H9 (cell line): ENCODE results near the gene S100A16. TPM values are rescaled to one million over a fixed set of nuclear protein-coding genes. Genes with fewer than 3 reads are reported as not detected.
"Not testable (repeated sequence)": the region's sequence is repeated elsewhere in the genome, so short reads cannot be mapped to it uniquely, and the experiment has no call there.

ENCODE experiments used
- DNase-seq: peaks from one replicate; pipeline ENCODE4 v3.0.0-alpha.2; 2017
- H2AFZ ChIP-seq: one replicate; pipeline ENCODE4 v1.6.1; 2013; ENCODE audit warnings: mild to moderate bottlenecking, low read length, control low read depth, moderate library complexity
- H2AK5ac ChIP-seq: 2 replicates; pipeline ENCODE4 v1.6.1; 2013; ENCODE audit warnings: low read length, control low read depth, mixed read lengths; ENCODE audit not compliant: insufficient read length
- H2BK120ac ChIP-seq: one replicate; pipeline ENCODE4 v1.6.1; 2013; ENCODE audit warnings: low read depth, mild to moderate bottlenecking, low read length, control low read depth, inconsistent platforms; ENCODE audit not compliant: poor library complexity, severe bottlenecking
- H2BK12ac ChIP-seq: 2 replicates; pipeline ENCODE4 v1.6.1; 2013; ENCODE audit warnings: low read length, control low read depth, mixed read lengths, low read depth; ENCODE audit not compliant: insufficient read length
- H2BK15ac ChIP-seq: 2 replicates; pipeline ENCODE4 v1.6.1; 2013; ENCODE audit warnings: low read depth, low read length, control low read depth
- H2BK20ac ChIP-seq: one replicate; pipeline ENCODE4 v1.6.1; 2013; ENCODE audit warnings: low read depth, mild to moderate bottlenecking, low read length, control low read depth, inconsistent platforms; ENCODE audit not compliant: poor library complexity, severe bottlenecking
- H2BK5ac ChIP-seq: 2 replicates; pipeline ENCODE4 v1.6.1; 2013; ENCODE audit warnings: low read length, control low read depth, mixed read lengths; ENCODE audit not compliant: insufficient read length
- H3K14ac ChIP-seq: 2 replicates; pipeline ENCODE4 v1.6.1; 2013; ENCODE audit warnings: low read length, control low read depth; ENCODE audit not compliant: insufficient read depth
- H3K18ac ChIP-seq: 2 replicates; pipeline ENCODE4 v1.6.1; 2013; ENCODE audit warnings: low read depth, mild to moderate bottlenecking, mixed read lengths, low read length, control low read depth; ENCODE audit not compliant: insufficient read length
- H3K23ac ChIP-seq: 2 replicates; pipeline ENCODE4 v1.6.1; 2013; ENCODE audit warnings: low read length, control low read depth, mixed read lengths, low read depth; ENCODE audit not compliant: insufficient read length
- H3K23me2 ChIP-seq: 2 replicates; pipeline ENCODE4 v1.6.1; 2013; ENCODE audit warnings: low read depth, mild to moderate bottlenecking, mixed read lengths, low read length, control low read depth; ENCODE audit not compliant: insufficient read length, poor library complexity, severe bottlenecking
- H3K27ac ChIP-seq: 2 replicates; pipeline ENCODE4 v1.5.1; 2013; ENCODE audit warnings: low read length, control low read depth, mixed read lengths, low read depth; ENCODE audit not compliant: insufficient read length
- H3K27me3 ChIP-seq: 2 replicates; pipeline ENCODE4 v1.6.1; 2013; ENCODE audit warnings: low read length, control low read depth, inconsistent platforms; ENCODE audit not compliant: insufficient read depth
- H3K4ac ChIP-seq: 2 replicates; pipeline ENCODE4 v1.6.1; 2013; ENCODE audit warnings: low read depth, mild to moderate bottlenecking, control low read depth, inconsistent platforms, low read length, moderate library complexity
- H3K4me1 ChIP-seq: 2 replicates; pipeline ENCODE4 v1.6.1; 2013; ENCODE audit warnings: low read length, control low read depth, inconsistent platforms; ENCODE audit not compliant: insufficient read depth
- H3K4me2 ChIP-seq: 2 replicates; pipeline ENCODE4 v1.6.1; 2013; ENCODE audit warnings: low read length, control low read depth, mixed read lengths; ENCODE audit not compliant: insufficient read length, insufficient read depth
- H3K56ac ChIP-seq: 2 replicates; pipeline ENCODE4 v1.6.1; 2013; ENCODE audit warnings: low read depth, mild to moderate bottlenecking, mixed read lengths, low read length, control low read depth; ENCODE audit not compliant: insufficient read length
- H3K79me1 ChIP-seq: 2 replicates; pipeline ENCODE4 v1.6.1; 2013; ENCODE audit warnings: low read depth, mild to moderate bottlenecking, moderate library complexity, low read length, control low read depth, inconsistent platforms; ENCODE audit not compliant: insufficient read depth, poor library complexity, severe bottlenecking
- H3K79me2 ChIP-seq: 2 replicates; pipeline ENCODE4 v1.6.1; 2013; ENCODE audit warnings: low read length, control low read depth, inconsistent platforms; ENCODE audit not compliant: insufficient read depth
- H3K9ac ChIP-seq: 2 replicates; pipeline ENCODE4 v1.6.1; 2013; ENCODE audit warnings: low read length, control low read depth, mixed read lengths; ENCODE audit not compliant: insufficient read length; ENCODE audit errors: extremely low read depth
- H3K9me3 ChIP-seq: one replicate; pipeline ENCODE4 v1.6.1; 2013; ENCODE audit warnings: low read depth, low read length, inconsistent platforms; ENCODE audit not compliant: control insufficient read depth
- H3T11ph ChIP-seq: one replicate; pipeline ENCODE4 v1.6.1; 2013; ENCODE audit warnings: mild to moderate bottlenecking, low read length, control low read depth, inconsistent platforms
- H4K20me1 ChIP-seq: one replicate; pipeline ENCODE4 v1.6.1; 2013; ENCODE audit not compliant: control insufficient read depth, insufficient read length, insufficient read depth
- H4K5ac ChIP-seq: 2 replicates; pipeline ENCODE4 v1.6.1; 2013; ENCODE audit warnings: low read depth, mild to moderate bottlenecking, mixed read lengths, low read length, control low read depth; ENCODE audit not compliant: insufficient read length
- H4K8ac ChIP-seq: replicated peaks from 2 replicates; pipeline ENCODE4 v1.6.1; 2013; ENCODE audit warnings: low read length, control low read depth, mixed read lengths, low read depth; ENCODE audit not compliant: insufficient read length
- H4K91ac ChIP-seq: 2 replicates; pipeline ENCODE4 v1.6.1; 2013; ENCODE audit warnings: low read depth, mild to moderate bottlenecking, moderate library complexity, mixed read lengths, low read length, control low read depth; ENCODE audit not compliant: insufficient read length
- H3K27ac Mint-ChIP-seq, 3 experiments: 2 replicates in 2 of 3; 3 replicates in 1 of 3; pipeline ENCODE4 v1.8.0; 2020 to 2021; ENCODE audit warnings: mixed read lengths in 3 of 3, mild to moderate bottlenecking in 1 of 3, moderate library complexity in 1 of 3
- H3K27me3 Mint-ChIP-seq: 2 replicates; pipeline ENCODE4 v1.8.0; 2021; ENCODE audit warnings: low read depth, mild to moderate bottlenecking, moderate library complexity, mixed read lengths
- H3K36me3 Mint-ChIP-seq, 3 experiments: 2 replicates in 2 of 3; 3 replicates in 1 of 3; pipeline ENCODE4 v1.8.0; 2020 to 2021; ENCODE audit warnings: low read depth in 3 of 3, mixed read lengths in 3 of 3; ENCODE audit not compliant: insufficient read depth in 1 of 3
- H3K4me1 Mint-ChIP-seq, 2 experiments: 2 replicates each; pipeline ENCODE4 v1.8.0; 2020; ENCODE audit warnings: mixed read lengths in 2 of 2
- H3K4me3 Mint-ChIP-seq, 2 experiments: 2 replicates in 1 of 2; 3 replicates in 1 of 2; pipeline ENCODE4 v1.8.0; 2020 to 2021; ENCODE audit warnings: mild to moderate bottlenecking in 2 of 2, mixed read lengths in 2 of 2, moderate library complexity in 1 of 2
- H3K9me3 Mint-ChIP-seq, 2 experiments: 2 replicates in 1 of 2; 3 replicates in 1 of 2; pipeline ENCODE4 v1.8.0; 2020; ENCODE audit warnings: mild to moderate bottlenecking in 2 of 2, mixed read lengths in 2 of 2, moderate library complexity in 1 of 2
- CTCF ChIP-seq: fragments of 200-600 bp; sonication (generic); conservative IDR thresholded peaks from 3 replicates; pipeline ENCODE4 v1.8.0; 2021; ENCODE audit warnings: antibody characterized with exemption, mild to moderate bottlenecking
- WGBS: extraction: QIAGEN DNeasy Blood & Tissue Kit; methylation state at CpG from one replicate; pipeline ENCODE4 v1.1.7; 2013; ENCODE audit warnings: missing lambda C conversion rate, low lambda C conversion rate, mixed read lengths; ENCODE audit not compliant: insufficient read length; ENCODE audit errors: extremely low coverage; 5-methylcytosine and 5-hydroxymethylcytosine counted together
- total RNA-seq: library from RNA; stranded (reverse); gene quantifications from 2 replicates; pipeline ENCODE4 v1.2.1, GENCODE V29; 2021

The S100A16 gene
- total RNA-seq, 1 experiment from 2014 or later, result 8.0 TPM

DNA sequence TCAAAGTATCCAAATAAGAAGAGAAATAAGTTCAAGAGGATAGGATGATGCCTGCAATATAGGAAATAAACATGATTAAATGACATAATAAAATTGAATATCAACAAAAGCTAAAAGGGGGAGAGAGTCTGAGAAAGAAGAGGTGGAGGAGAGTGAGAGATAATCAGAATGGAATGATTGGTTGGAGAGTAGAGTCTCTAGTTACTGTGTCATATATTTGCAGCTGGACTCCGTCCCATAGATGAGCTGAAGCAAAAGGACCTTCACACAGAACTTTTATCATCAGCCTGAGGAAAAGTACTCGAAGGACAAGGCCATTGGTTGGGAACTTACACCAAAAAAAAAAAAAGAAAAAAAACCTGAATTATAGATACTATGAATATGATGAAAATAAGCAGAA, 24.5 kb downstream of the S100A16 start:
- Histone ChIP-seq H2BK5ac (no peak overlapping the region), H3K27me3 (no peaks in the 10 kb centered on the region), H2BK120ac (no peak overlapping the region), H3K4me2 (no peak overlapping the region), H4K5ac (no peak overlapping the region), H3K18ac (no peak overlapping the region), H2AK5ac (no peak overlapping the region), H3T11ph (no peak overlapping the region), H2BK20ac (no peak overlapping the region), H2BK12ac (no peak overlapping the region), H3K56ac (no peak overlapping the region), H3K9ac (no peak overlapping the region), H3K14ac (no peak overlapping the region), H3K27ac (no peak overlapping the region), H4K20me1 (no peaks in the 10 kb centered on the region), H2BK15ac (no peak overlapping the region), H3K4ac (no peak overlapping the region), H2AFZ (no peak overlapping the region), H3K79me1 (no peaks in the 10 kb centered on the region), H3K9me3 (no peaks in the 10 kb centered on the region), H3K4me1 (no peaks in the 10 kb centered on the region; the same call in 1 of the 2 replicates), H3K23me2 (no peaks in the 10 kb centered on the region), H3K23ac (no peak overlapping the region), H3K79me2 (no peaks in the 10 kb centered on the region), H4K91ac (no peak overlapping the region), H4K8ac (no peak overlapping the region)
- H3K9me3 Mint-ChIP-seq, result no peaks in the 10 kb centered on the region
- DNase-seq, result no peak
- no peak for TF ChIP-seq CTCF
- H3K36me3 Mint-ChIP-seq, result no peaks in the 10 kb centered on the region
- H3K27me3 Mint-ChIP-seq, result no peaks in the 10 kb centered on the region; the same call in 1 of the 2 replicates
- WGBS, result no CpG with 5 or more reads among the region's 2 CpGs
- no peak overlapping the region for H3K27ac Mint-ChIP-seq
- H3K4me1 Mint-ChIP-seq, result peaks cover 9 to 16% of the 10 kb centered on the region in 2 experiments; a peak in 3 of 4 replicates
- no peak overlapping the region for H3K4me3 Mint-ChIP-seq

- H4K8ac ChIP-seq, H3K9ac ChIP-seq, H3T11ph ChIP-seq, H3K79me2 ChIP-seq, H3K4me1 ChIP-seq, H3K9me3 Mint-ChIP-seq, H3K14ac ChIP-seq, H3K27ac Mint-ChIP-seq, H4K91ac ChIP-seq, H2BK12ac ChIP-seq, H3K56ac ChIP-seq, H3K79me1 ChIP-seq, H3K4me2 ChIP-seq, H3K27me3 Mint-ChIP-seq, H3K4ac ChIP-seq, H2BK5ac ChIP-seq, H4K20me1 ChIP-seq, H3K4me3 Mint-ChIP-seq, H3K36me3 Mint-ChIP-seq, H2AFZ ChIP-seq, H3K18ac ChIP-seq, H2BK120ac ChIP-seq, H4K5ac ChIP-seq, H2BK20ac ChIP-seq, H3K23ac ChIP-seq, H3K9me3 ChIP-seq, DNase-seq, H3K27ac ChIP-seq, H2BK15ac ChIP-seq, H3K23me2 ChIP-seq, H2AK5ac ChIP-seq, H3K27me3 ChIP-seq: not testable (repeated sequence)
- peaks cover 9 to 16% of the 10 kb centered on the region in 2 experiments; a peak in 3 of 4 replicates for H3K4me1 Mint-ChIP-seq
- WGBS, result no CpG with 5 or more reads among the region's 10 CpGs
Observed at GRCh38 chr1:153588033-153588432, 24.9 kb downstream of the S100A16 start.
